ENCODE data around the gene ONECUT1. TPM values are rescaled to one million over a fixed set of nuclear protein-coding genes. Genes with fewer than 3 reads are reported as not detected.

Gene ONECUT1
- total RNA-seq, 1 donor: not detected

DNA sequence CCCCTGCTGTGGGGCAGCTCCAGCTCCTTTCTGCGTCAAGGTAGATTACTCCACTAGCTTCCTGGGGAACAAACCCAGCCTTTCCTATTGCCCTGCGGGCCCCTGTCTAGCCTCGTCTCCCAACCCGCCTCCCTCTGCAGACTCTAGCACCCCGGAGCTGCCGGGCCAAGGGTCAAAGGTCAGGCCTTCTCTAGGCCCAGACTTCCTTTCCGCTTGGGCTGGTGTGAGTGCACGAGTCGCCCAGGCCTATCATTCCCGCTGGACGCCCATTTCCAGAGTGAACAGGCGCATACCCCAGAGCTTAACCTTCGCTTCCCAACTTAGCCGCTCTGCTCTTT, 11.6 kb upstream of the ONECUT1 start:
- no peak for DNase-seq (ENCODE audit: low read depth)
- TF ChIP-seq, protein P1, sequence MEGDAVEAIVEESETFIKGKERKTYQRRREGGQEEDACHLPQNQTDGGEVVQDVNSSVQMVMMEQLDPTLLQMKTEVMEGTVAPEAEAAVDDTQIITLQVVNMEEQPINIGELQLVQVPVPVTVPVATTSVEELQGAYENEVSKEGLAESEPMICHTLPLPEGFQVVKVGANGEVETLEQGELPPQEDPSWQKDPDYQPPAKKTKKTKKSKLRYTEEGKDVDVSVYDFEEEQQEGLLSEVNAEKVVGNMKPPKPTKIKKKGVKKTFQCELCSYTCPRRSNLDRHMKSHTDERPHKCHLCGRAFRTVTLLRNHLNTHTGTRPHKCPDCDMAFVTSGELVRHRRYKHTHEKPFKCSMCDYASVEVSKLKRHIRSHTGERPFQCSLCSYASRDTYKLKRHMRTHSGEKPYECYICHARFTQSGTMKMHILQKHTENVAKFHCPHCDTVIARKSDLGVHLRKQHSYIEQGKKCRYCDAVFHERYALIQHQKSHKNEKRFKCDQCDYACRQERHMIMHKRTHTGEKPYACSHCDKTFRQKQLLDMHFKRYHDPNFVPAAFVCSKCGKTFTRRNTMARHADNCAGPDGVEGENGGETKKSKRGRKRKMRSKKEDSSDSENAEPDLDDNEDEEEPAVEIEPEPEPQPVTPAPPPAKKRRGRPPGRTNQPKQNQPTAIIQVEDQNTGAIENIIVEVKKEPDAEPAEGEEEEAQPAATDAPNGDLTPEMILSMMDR (IDR thresholded peaks at IDR 0.05; ENCODE audit: insufficient read depth, low read length): no peak
- H3K4me3 ChIP-seq (ENCODE audit: low read depth, low read length): no peak overlapping the region

DNA sequence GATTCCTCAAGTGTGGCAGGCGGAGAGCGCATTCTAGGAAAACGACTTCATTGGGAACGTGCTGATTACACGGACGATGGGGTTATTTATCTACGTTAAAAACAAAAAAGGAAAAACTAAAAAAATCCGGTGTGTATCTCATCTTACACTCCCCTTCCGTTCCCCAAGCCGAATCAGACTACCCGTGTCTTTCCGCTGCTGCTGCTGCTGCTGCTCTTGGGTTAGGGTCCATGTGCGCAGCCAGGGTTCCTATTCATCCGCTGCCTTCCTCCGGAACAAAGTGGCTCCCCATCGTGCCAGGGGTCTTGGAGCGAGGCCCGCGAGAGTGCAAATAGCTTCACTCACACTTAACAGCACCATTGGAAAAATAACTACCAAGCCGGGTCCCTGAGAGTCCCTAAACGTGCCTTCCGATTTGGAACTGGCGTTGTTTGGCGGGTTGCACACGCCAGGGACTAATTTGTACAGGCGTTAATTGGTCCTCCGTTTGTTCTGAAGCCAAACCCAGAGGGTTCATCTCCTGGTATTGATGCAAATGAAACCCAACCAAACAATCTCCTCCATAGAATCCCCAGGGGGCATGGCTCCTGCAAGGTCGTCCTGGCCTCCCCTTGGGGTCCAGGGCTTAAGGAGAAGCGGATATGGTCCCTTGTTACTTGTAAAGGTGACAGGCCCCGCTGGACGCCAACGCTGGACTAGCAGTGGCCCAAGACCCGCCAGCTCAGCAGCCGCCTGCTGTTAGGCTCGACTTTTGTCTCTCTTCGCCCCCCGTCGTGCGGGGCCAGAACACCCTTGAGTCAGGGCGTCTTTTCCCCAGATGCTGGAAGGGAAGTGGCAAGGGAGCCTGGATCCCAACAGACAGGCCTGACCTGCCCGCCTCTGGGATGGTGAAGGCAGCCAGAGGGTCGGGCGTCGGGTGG, 11.0 kb upstream of the ONECUT1 start:
- TF ChIP-seq, protein P1 (IDR thresholded peaks at IDR 0.05; ENCODE audit: insufficient read depth, low read length): no peak
- no peak overlapping the region for H3K4me3 ChIP-seq (ENCODE audit: low read depth, low read length)
- DNase-seq (ENCODE audit: low read depth): no peak

DNA sequence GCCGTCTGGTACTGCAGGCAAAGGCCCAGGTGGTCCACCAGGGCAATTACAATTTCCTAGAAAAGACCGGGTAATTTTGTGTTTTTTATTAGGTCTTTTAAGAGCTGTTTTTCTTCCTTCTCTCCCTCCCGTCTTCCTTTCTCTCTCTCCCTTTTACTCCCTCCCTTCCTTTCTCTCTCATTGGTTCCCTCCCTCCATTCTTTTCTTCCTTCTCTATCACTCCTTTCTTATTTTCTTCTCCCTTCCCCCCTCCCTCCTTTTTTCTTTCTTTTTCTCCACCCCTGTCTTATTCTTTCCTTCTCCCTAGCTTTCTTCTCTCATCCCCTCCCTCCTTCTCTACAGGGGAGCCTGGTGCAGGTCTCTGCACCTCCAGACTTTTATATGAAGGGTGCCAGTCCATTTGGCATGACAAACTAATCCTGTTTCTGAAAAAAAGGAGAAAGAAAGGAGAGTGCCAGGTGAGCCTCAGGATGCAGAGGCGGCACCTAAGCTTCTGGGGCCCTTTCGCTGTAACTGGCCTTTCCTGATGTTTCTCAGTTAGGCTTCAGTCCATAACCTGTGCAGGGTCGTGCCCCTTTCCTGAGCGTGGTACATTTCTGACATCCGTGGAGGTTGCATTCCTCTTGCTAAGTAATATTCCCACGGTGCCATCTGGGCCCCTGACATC, 9.1 kb upstream of the ONECUT1 start:
- DNase-seq (ENCODE audit: low read depth): no peak
- TF ChIP-seq, protein P1 (IDR thresholded peaks at IDR 0.05; ENCODE audit: insufficient read depth, low read length): no peak
- no peak overlapping the region for H3K4me3 ChIP-seq (ENCODE audit: low read depth, low read length)

DNA sequence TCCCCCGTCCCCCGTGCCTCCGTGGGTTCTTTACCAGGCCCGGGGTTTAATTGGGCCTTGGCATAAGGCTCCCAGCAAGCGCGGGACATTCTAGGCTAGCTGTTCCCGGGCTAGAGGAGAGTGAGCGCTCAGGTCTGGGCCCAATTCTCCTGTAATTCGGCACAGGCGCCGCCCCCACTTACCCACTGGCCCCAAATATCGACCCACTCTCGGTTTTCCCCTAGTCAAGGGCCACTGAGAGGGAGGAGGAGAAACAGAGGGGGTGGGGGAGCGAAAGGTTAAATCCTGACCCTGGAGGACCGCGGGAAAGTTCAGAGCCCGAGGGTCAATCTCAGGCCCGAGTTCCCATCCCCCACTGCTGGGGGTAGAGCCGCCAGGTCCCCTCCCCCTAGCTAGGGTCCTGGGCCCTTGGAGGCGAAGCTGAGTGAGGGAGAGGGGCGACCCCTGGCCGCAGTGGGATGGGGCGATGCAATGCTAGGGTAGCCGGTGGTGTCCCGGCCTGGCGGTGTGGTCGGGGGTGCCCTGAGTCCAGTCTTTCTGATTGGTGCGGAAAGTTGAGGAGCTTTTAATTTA, 8.5 kb upstream of the ONECUT1 start:
- TF ChIP-seq, protein P1 (IDR thresholded peaks at IDR 0.05; ENCODE audit: insufficient read depth, low read length): no peak
- no peak for DNase-seq (ENCODE audit: low read depth)
- no peak overlapping the region for H3K4me3 ChIP-seq (ENCODE audit: low read depth, low read length)

DNA sequence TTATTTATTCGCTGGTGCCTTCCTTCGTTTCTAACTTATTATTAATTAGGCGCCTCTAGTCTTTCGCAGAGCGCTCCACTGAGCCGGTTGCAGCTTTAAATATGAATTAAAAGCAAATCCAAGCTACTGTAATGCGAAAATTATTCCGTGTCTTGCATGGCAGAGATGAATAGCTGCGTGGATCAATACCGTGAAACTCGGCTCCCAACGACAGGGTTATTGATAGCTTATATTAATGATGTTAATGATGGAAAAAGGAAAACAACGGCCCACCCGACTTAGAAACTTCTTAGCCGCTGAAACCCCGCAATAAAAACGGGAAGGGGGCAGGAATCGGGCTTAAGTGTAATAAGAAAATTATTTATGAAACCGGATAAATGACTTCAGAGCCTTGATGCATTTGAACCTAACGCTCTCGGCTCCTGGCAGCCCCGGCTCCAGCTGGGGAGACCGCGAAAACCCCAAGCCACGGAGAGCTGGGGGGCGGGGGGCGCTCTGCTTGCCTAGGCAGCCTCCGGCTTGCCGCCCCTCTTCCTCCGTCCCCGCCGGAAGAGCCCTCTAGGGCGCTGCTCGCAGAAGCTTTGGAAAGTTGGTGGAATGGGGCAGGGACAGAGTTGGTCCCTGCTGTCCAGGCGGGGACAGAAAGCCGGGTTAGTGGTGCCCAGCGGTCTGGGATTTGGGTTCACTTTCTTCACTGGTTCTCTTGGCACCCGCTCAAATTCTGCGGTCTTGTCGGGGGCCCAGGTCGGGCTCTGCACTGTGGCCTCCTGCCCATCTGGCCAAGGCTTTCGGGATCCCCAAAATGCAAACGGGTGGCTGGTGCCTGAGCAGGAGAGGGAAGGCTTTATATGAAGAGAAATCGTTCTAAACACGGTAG, 7.7 kb upstream of the ONECUT1 start:
- no peak for DNase-seq (ENCODE audit: low read depth)
- H3K4me3 ChIP-seq (ENCODE audit: low read depth, low read length): no peak overlapping the region
- TF ChIP-seq, protein P1 (IDR thresholded peaks at IDR 0.05; ENCODE audit: insufficient read depth, low read length): no peak
